ENCODE data around the gene TLNRD1. TPM values are rescaled to one million over a fixed set of nuclear protein-coding genes. Genes with fewer than 3 reads are reported as not detected.

TLNRD1 gene
- polyA plus RNA-seq, 1 donor (not counting 4 experiments of a cell fraction or from before 2014, with no cell fraction given), result 3.1 TPM

- dilution Hi-C loops (cut with MboI; ENCODE audit: extremely low pct_ligation_motif_present, low sequenced_read_pairs), result no loop called here
- H3K9ac ChIP-seq (ENCODE audit: control insufficient read depth, extremely low read depth, insufficient read depth, low read length), result no peak overlapping the region
These were observed 23.0 kb downstream of the TLNRD1 start for GRCh38 chr15:81023483-81024264.

GRCh38 chr15:81024265-81024872, 23.6 kb downstream of the TLNRD1 start:
- Histone ChIP-seq H4K20me1 (ENCODE audit: control insufficient read depth, extremely low read depth, insufficient read depth, low read length) (no peaks in the 10 kb centered on the region), H3K27ac (ENCODE audit: control insufficient read depth, insufficient read depth, low read length) (no peak overlapping the region), H3K4me1 (ENCODE audit: control insufficient read depth, extremely low read depth, insufficient read depth, low read length) (peaks cover 4% of the 10 kb centered on the region), H3K27me3 (ENCODE audit: control insufficient read depth, extremely low read depth, insufficient read depth, low read length) (no peaks in the 10 kb centered on the region), H2AFZ (ENCODE audit: control insufficient read depth, low read length) (no peak overlapping the region), H3K9me3 (ENCODE audit: control insufficient read depth, low read depth, low read length) (no peaks in the 10 kb centered on the region), H3K36me3 (ENCODE audit: control insufficient read depth in 2 of 2, extremely low read depth in 1 of 2, insufficient read depth in 2 of 2, low read length in 2 of 2) (no peaks in the 10 kb centered on the region), H3K4me2 (ENCODE audit: control insufficient read depth, extremely low read depth, insufficient read depth, low read depth, low read length) (no peak overlapping the region), H3K79me2 (ENCODE audit: control insufficient read depth, insufficient read depth, low read length) (no peaks in the 10 kb centered on the region), H3K9ac (ENCODE audit: control insufficient read depth, extremely low read depth, insufficient read depth, low read length) (no peak overlapping the region), H3K4me3 (ENCODE audit: control insufficient read depth in 2 of 3, extremely low read depth in 1 of 3, insufficient read depth in 2 of 3, low read depth in 1 of 3, low read length in 3 of 3) (no peak overlapping the region), H3K9me1 (ENCODE audit: control insufficient read depth, extremely low read depth, insufficient read depth, low read length) (no peaks in the 10 kb centered on the region)
- no peak for DNase-seq (ENCODE audit: low read depth, low spot score)
- no peak for FAIRE-seq
- dilution Hi-C loops (cut with MboI; ENCODE audit: extremely low pct_ligation_motif_present, low sequenced_read_pairs), result no loop called here
- TF ChIP-seq EZH2 (IDR thresholded peaks at IDR 0.05; ENCODE audit: low read length), result no peak
- TF ChIP-seq CTCF (optimal IDR thresholded peaks at IDR 0.05 in 1 of 3, IDR thresholded peaks at IDR 0.05 in 1 of 3, conservative IDR thresholded peaks at IDR 0.05 in 1 of 3; ENCODE audit: extremely low read depth in 1 of 3, insufficient read depth in 2 of 3, low read length in 3 of 3), result no peak

More at GRCh38 chr15:81023483-81024264, 23.0 kb downstream of the TLNRD1 start:
- Histone ChIP-seq H3K27me3 (ENCODE audit: control insufficient read depth, extremely low read depth, insufficient read depth, low read length) (no peaks in the 10 kb centered on the region), H3K9me1 (ENCODE audit: control insufficient read depth, extremely low read depth, insufficient read depth, low read length) (no peaks in the 10 kb centered on the region), H2AFZ (ENCODE audit: control insufficient read depth, low read length) (no peak overlapping the region), H3K79me2 (ENCODE audit: control insufficient read depth, insufficient read depth, low read length) (no peaks in the 10 kb centered on the region), H3K9me3 (ENCODE audit: control insufficient read depth, low read depth, low read length) (no peaks in the 10 kb centered on the region), H3K4me2 (ENCODE audit: control insufficient read depth, extremely low read depth, insufficient read depth, low read depth, low read length) (no peak overlapping the region), H3K36me3 (ENCODE audit: control insufficient read depth in 2 of 2, extremely low read depth in 1 of 2, insufficient read depth in 2 of 2, low read length in 2 of 2) (no peaks in the 10 kb centered on the region), H3K27ac (ENCODE audit: control insufficient read depth, insufficient read depth, low read length) (no peak overlapping the region), H4K20me1 (ENCODE audit: control insufficient read depth, extremely low read depth, insufficient read depth, low read length) (no peaks in the 10 kb centered on the region), H3K4me1 (ENCODE audit: control insufficient read depth, extremely low read depth, insufficient read depth, low read length) (no peaks in the 10 kb centered on the region), H3K4me3 (ENCODE audit: control insufficient read depth in 2 of 3, extremely low read depth in 1 of 3, insufficient read depth in 2 of 3, low read depth in 1 of 3, low read length in 3 of 3) (no peak overlapping the region)
- no peak for TF ChIP-seq EZH2 (IDR thresholded peaks at IDR 0.05; ENCODE audit: low read length)
- TF ChIP-seq CTCF (optimal IDR thresholded peaks at IDR 0.05 in 1 of 3, IDR thresholded peaks at IDR 0.05 in 1 of 3, conservative IDR thresholded peaks at IDR 0.05 in 1 of 3; ENCODE audit: extremely low read depth in 1 of 3, insufficient read depth in 2 of 3, low read length in 3 of 3), result no peak
- DNase-seq (ENCODE audit: low read depth, low spot score) (no peak), FAIRE-seq (no peak)

Measured in keratinocyte (primary cell).